ENCODE measurements around the gene CDK7.
"Not testable (repeated sequence)": the region's sequence is repeated elsewhere in the genome, so short reads cannot be mapped to it uniquely, and the experiment has no call there.

CDK7 gene

GRCh38 chr5:69234457-69235268 lies at the start of gene CDK7:
TSS of gene CDK7 (plus strand) at chr5:69234886. CDS start at chr5:69234976, 90 bp downstream.
- peak; percentile 72 for DNase-seq

GRCh38 chr5:69187342-69187741 lies 47.3 kb upstream of the CDK7 start:
- DNase-seq, result no peak

DNA sequence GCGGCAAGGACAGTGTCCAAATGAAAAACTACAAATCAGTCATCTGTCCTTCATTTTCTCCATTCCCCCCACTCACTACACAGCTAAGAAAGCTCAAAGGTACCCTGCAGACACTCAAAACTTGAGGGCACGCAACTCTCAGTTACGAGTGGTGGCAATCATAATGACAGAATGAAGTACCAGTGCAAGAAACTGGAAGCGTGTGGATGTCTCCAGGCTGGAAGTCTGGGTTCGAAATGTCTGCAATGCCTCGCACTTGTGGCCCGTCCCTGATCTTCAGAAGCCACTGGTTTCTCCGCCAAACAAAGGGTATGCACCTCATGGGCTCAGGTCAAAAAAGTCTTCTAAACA lies 45.9 kb upstream of the CDK7 start:
- no peak for DNase-seq

GRCh38 chr5:69189162-69190086 lies 45.3 kb upstream of the CDK7 start, which contains the start of gene CENPH:
TSS of gene CENPH (plus strand) at chr5:69189583. CDS start at chr5:69189635, 52 bp downstream.
- DNase-seq, result peak; percentile 59

- DNase-seq, result no peak
These were observed 32.2 kb upstream of the CDK7 start for GRCh38 chr5:69202497-69202896.

DNA sequence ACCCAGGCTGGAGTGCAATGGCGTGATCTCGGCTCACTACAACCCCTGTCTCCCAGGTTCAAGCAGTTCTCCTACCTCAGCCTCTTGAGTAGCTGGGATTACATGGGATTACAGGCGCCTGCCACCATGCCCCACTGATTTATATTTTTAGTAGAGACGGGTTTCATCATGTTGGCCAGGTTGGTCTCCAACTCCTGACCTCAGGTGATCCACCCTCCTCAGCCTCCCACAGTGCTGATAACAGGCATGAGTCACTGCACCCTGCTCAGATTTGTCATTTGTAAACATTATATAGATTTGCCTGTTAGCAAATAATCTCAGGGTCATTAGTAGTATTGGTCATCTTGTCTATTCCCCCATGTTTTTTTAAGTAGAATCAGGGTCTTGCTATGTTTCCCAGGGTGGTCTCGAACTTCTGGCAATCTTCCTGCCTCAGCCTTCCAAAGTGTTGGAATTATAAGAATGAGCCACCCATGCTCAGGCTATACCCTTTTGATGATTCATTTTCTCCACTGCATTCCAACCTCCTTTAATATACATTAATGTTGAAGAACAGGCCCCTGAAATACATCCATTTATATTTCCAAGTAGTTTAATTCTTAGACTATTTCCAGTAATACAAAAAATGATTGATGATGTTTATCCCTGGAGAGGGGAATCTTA lies 28.0 kb upstream of the CDK7 start:
- DNase-seq, result no peak

- DNase-seq, result no peak
These were observed 25.1 kb upstream of the CDK7 start for GRCh38 chr5:69209602-69210001.

GRCh38 chr5:69211200-69211599 lies 23.5 kb upstream of the CDK7 start:
- DNase-seq, result no peak

DNA sequence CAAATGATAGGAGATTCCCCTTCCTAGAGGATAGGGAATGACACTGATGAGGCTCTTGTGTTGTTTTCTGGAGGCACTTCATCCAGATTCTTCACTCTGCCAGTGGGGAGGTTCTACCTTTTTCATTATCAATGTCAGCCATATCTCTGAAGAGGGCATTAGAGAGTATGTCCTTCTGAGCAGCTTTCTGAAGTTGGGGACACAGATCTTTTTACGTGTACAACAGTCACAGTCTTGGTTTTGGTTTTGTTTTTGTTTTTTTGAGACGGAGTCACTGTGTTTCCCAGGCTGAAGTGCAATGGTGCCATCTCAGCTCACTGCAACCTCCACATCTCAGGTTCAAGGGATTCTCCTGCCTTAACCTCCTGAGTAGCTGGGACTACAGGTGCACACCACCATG lies 22.7 kb upstream of the CDK7 start:
- no peak for DNase-seq

DNA sequence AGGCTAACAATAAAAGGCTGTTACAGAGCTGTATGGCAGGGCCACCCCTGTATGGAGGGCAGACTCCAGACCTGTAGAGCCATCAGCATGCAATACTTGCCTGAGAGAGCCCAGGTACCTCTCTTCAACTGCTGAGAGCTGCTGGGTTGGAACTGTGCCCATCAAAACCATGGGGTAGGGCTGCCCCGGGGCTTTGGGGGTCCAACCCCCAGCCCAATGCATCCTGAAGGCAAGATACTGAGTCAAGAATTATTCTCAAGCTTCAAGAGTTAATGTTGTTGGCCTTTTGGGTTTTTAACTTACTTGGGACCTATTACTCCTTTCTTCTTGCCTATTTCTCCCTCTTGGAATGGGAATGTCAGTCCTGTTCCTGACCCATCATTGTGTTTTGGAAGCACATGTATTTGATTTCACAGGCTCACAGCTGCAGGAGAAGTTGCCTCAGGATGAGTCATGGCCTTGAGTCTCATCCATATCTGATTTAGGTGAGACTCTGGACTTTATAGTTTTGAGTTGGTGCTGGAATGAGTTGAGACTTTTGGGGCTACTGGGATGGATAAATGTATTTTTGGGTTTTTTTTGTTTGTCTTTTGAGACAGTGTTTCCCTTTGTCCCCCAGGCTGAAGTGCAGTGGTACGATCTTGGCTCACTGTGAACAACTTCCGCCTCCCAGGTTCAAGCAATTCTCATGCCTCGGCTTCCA lies 21.0 kb upstream of the CDK7 start:
- DNase-seq, result no peak

DNA sequence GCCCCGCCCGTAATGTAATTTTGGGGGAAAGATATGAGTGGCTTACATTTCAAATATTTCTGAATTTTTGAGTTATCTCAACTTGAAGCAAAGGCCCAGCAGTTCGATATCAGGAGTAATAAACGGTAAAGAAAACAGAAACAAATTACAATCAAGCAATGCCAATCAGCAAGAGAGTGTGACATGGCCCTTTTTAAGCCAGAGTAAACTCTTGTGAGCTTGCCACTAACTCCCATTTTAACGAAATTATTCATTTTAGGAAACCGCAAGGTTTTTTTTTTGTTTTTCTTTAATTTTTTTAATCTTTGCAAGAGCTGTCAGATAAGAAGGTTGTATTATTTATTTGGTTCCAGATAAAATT lies 17.6 kb upstream of the CDK7 start:
- no peak for DNase-seq

- peak; percentile 73 for DNase-seq
These were observed 16.8 kb upstream of the CDK7 start for GRCh38 chr5:69217548-69218526.

GRCh38 chr5:69219939-69220338 lies 14.7 kb upstream of the CDK7 start:
- DNase-seq, result no peak

DNA sequence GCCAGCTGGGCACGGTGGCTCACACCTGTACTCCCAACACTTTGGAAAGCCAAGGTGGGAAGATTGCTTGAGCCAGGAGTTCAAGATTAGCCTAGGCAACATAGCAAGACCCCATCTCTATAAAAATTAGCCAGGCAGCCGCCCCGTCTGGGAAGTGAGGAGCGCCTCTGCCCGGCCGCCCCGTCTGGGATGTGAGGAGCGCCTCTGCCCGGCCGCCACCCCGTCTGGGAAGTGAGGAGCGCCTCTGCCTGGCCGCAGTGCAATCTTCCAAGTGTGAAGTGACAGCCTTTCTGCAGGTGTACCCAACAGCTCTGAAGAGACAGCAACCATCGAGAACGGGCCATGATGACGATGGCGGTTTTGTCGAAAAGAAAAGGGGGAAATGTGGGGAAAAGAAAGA lies 14.3 kb upstream of the CDK7 start:
- DNase-seq, result not testable (repeated sequence)

- not testable (repeated sequence) for DNase-seq
These were observed 13.9 kb upstream of the CDK7 start for GRCh38 chr5:69220833-69221232.

DNA sequence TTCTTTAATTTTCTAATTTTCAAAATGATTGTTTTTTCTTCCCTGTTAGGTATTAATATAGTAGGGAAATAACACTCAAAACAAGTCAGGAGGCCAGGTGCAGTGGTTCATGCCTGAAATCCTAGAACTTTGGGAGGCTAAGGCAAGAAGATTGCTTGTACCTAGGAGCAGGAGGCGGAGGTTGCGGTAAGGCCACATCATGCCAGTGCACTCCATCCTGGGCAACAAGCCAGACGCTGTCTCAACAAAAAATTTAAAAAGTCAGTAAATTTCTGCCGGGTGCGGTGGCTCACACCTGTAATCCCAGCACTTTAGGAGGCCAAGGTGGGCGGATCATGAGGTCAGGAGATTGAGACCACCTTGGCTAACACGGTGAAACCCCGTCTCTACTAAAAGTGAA lies 10.2 kb upstream of the CDK7 start:
- no peak for DNase-seq

GRCh38 chr5:69225860-69226259 lies 8.8 kb upstream of the CDK7 start:
- DNase-seq, result no peak

GRCh38 chr5:69230181-69230580 lies 4.5 kb upstream of the CDK7 start:
- no peak for DNase-seq

DNA sequence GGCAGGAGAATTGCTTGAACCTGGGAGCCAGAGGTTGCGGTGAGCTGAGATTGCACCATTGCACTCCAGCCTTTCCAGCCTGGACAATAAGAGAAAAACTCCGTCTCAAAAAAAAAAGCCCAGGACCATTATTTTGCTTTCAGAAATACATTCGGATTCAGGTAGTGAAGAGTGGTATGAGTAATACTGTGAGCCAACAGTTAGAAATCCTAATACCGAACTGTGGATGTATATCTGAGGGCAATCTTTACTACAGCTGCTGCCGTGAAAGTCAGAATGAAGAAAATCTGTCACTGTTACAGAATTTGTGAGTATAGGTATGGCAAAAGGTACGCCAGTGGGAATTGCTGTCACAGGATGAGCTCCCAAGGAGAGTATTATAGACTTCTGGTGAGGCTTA lies 3.4 kb upstream of the CDK7 start:
- DNase-seq, result no peak

DNA sequence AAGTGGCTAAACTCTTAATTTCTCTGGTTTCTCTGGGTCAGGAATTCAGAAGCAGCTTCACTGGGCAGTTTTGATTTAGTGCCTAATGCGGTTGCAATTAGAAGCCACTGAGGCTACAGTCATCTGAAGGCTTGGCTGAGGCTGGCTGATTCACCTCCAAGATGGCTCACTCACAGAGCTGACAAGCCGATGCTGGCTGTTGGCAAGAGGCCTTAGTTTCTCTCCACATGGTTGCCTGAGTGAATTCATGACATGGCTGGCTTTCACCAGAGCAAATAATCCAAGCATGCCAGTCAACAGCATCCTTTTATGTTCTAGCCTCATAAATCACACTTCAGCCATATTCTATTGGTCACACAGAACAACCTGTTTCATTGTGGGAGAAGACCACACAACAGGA lies 2.8 kb upstream of the CDK7 start:
- no peak for DNase-seq

DNA sequence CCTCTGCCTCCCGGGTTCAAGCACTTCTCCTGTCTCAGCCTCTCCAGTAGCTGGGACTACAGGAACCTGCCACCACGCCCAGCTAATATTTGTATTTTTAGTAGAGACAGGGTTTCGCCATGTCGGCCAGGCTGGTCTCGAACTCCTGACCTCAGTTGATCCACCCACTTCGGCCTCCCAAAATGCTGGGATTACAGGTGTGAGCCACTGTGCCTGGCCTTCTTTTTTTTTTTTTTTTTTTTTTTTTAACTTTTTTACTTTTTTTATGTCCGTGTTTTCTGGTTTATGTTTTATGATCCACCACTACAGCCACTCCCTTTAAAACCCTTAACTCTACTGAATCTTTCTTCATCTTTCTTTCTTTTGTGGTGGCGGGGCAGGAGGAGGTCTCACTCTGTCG lies 2.0 kb downstream of the CDK7 start:
- not testable (repeated sequence) for DNase-seq

GRCh38 chr5:69237877-69238276 lies 3.2 kb downstream of the CDK7 start:
- DNase-seq, result no peak
